Measurements from ENCODE around the gene CDK19. TPM values are rescaled to one million over a fixed set of nuclear protein-coding genes. Genes with fewer than 3 reads are reported as not detected.

CDK19 gene
- total and polyA plus RNA-seq, 2 donors (not counting 1 experiment from before 2014, with no cell fraction given) = 11.2 to 11.3 TPM

GRCh38 chr6:110676396-110676795, 138.9 kb downstream of the CDK19 start:
- TF ChIP-seq EZH2 (IDR thresholded peaks at IDR 0.05; ENCODE audit: low read length, missing control alignments) = no peak
- Histone ChIP-seq H3K36me3 (ENCODE audit: control insufficient read depth, insufficient read depth, low read length) (no peaks in the 10 kb centered on the region), H3K4me2 (ENCODE audit: extremely low read depth, insufficient read depth, low read length) (no peak overlapping the region), H3K27me3 (ENCODE audit: control insufficient read depth, insufficient read depth, low read length) (no peaks in the 10 kb centered on the region), H4K20me1 (ENCODE audit: control insufficient read depth, extremely low read depth, insufficient read depth, low read length) (no peaks in the 10 kb centered on the region), H3K4me3 (replicated peaks in 1 of 4; ENCODE audit: control extremely low read depth in 1 of 4, insufficient read depth in 1 of 4, low read depth in 3 of 4, low read length in 4 of 4) (no peak overlapping the region), H3K4me1 (ENCODE audit: control insufficient read depth, extremely low read depth, insufficient read depth, low read length) (no peaks in the 10 kb centered on the region), H2AFZ (ENCODE audit: low read length) (no peak overlapping the region), H3K9me3 (ENCODE audit: control insufficient read depth, insufficient read depth, low read depth, low read length) (no peaks in the 10 kb centered on the region), H3K9ac (ENCODE audit: insufficient read depth, low read length) (no peak overlapping the region), H3K79me2 (ENCODE audit: control insufficient read depth, insufficient read depth, low read length) (no peaks in the 10 kb centered on the region), H3K27ac (ENCODE audit: insufficient read depth, low read length) (no peak overlapping the region)
- no peak for DNase-seq (ENCODE audit: low read depth in 2 of 2)

- TF ChIP-seq CTCF (conservative IDR thresholded peaks at IDR 0.05 in 1 of 2, IDR thresholded peaks at IDR 0.05 in 1 of 2; ENCODE audit: low read depth in 1 of 2, low read length in 2 of 2) (no peak), EZH2 (IDR thresholded peaks at IDR 0.05; ENCODE audit: low read length, missing control alignments) (no peak)
- Histone ChIP-seq H2AFZ (ENCODE audit: low read length) (no peak overlapping the region), H3K27me3 (ENCODE audit: control insufficient read depth, insufficient read depth, low read length) (no peaks in the 10 kb centered on the region), H3K9ac (ENCODE audit: insufficient read depth, low read length) (no peak overlapping the region), H4K20me1 (ENCODE audit: control insufficient read depth, extremely low read depth, insufficient read depth, low read length) (no peaks in the 10 kb centered on the region), H3K4me3 (replicated peaks in 1 of 4; ENCODE audit: control extremely low read depth in 1 of 4, insufficient read depth in 1 of 4, low read depth in 3 of 4, low read length in 4 of 4) (no peak overlapping the region), H3K4me2 (ENCODE audit: extremely low read depth, insufficient read depth, low read length) (no peak overlapping the region), H3K27ac (ENCODE audit: insufficient read depth, low read length) (no peak overlapping the region), H3K79me2 (ENCODE audit: control insufficient read depth, insufficient read depth, low read length) (no peaks in the 10 kb centered on the region), H3K36me3 (ENCODE audit: control insufficient read depth, insufficient read depth, low read length) (no peaks in the 10 kb centered on the region), H3K4me1 (ENCODE audit: control insufficient read depth, extremely low read depth, insufficient read depth, low read length) (no peaks in the 10 kb centered on the region), H3K9me3 (ENCODE audit: control insufficient read depth, insufficient read depth, low read depth, low read length) (no peaks in the 10 kb centered on the region)
- DNase-seq (ENCODE audit: low read depth in 2 of 2) = no peak
These were observed 141.2 kb downstream of the CDK19 start for GRCh38 chr6:110674096-110674495.

- no peak for TF ChIP-seq CTCF (conservative IDR thresholded peaks at IDR 0.05 in 1 of 2, IDR thresholded peaks at IDR 0.05 in 1 of 2; ENCODE audit: low read depth in 1 of 2, low read length in 2 of 2)
- no peaks in the 10 kb centered on the region for H3K79me2 ChIP-seq (ENCODE audit: control insufficient read depth, insufficient read depth, low read length)
- DNase-seq (ENCODE audit: low read depth in 2 of 2) = no peak
- no peak overlapping the region for H3K9ac ChIP-seq (ENCODE audit: insufficient read depth, low read length)
- H3K36me3 ChIP-seq (ENCODE audit: control insufficient read depth, insufficient read depth, low read length) = no peaks in the 10 kb centered on the region
- no peak overlapping the region for H3K27ac ChIP-seq (ENCODE audit: insufficient read depth, low read length)
- no peak overlapping the region for H3K4me2 ChIP-seq (ENCODE audit: extremely low read depth, insufficient read depth, low read length)
- no peaks in the 10 kb centered on the region for H3K27me3 ChIP-seq (ENCODE audit: control insufficient read depth, insufficient read depth, low read length)
- no peaks in the 10 kb centered on the region for H3K9me3 ChIP-seq (ENCODE audit: control insufficient read depth, insufficient read depth, low read depth, low read length)
- H3K4me3 ChIP-seq (replicated peaks in 1 of 4; ENCODE audit: control extremely low read depth in 1 of 4, insufficient read depth in 1 of 4, low read depth in 3 of 4, low read length in 4 of 4) = no peak overlapping the region
- H2AFZ ChIP-seq (ENCODE audit: low read length) = no peak overlapping the region
- no peaks in the 10 kb centered on the region for H3K4me1 ChIP-seq (ENCODE audit: control insufficient read depth, extremely low read depth, insufficient read depth, low read length)
- no peaks in the 10 kb centered on the region for H4K20me1 ChIP-seq (ENCODE audit: control insufficient read depth, extremely low read depth, insufficient read depth, low read length)
These were observed 143.1 kb downstream of the CDK19 start for GRCh38 chr6:110672122-110672521.
